HT1080 (cell line): Measurements from ENCODE around the gene METTL26. TPM values are rescaled to one million over a fixed set of nuclear protein-coding genes. Genes with fewer than 3 reads are reported as not detected.

ENCODE experiments used
- DNase-seq: peaks from one replicate; pipeline ENCODE4 v3.0.0-alpha.2; 2015; ENCODE audit warnings: low read depth
- total RNA-seq: library from RNA; depleted of rRNA; stranded (reverse); fragments of >200 nt; shearing (Covaris generic); gene quantifications from 2 replicates; pipeline ENCODE4 v1.2.3, GENCODE V29; 2014

Gene METTL26
- total RNA-seq, 1 experiment from 2014 or later = 194 TPM

DNA sequence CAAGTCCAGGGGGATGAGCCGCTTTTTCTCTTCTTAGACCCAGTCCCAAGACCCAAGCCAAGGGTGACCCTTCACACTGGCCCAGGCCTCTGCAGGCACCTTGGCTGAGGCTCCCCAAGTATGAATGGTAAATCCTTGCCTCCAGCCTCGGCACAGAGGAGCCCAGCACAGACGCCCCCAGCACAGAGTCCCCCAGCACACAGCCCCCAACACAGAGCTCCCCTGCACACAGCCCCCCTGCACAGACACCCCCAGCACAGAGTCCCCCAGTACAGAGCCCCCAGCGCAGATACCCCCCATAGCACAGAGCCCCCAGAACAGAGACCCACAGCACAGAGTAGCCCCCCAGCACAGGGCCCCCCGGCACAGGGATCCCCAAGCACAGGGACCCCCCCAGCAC lies 4.5 kb upstream of the METTL26 start:
- no peak for DNase-seq

DNA sequence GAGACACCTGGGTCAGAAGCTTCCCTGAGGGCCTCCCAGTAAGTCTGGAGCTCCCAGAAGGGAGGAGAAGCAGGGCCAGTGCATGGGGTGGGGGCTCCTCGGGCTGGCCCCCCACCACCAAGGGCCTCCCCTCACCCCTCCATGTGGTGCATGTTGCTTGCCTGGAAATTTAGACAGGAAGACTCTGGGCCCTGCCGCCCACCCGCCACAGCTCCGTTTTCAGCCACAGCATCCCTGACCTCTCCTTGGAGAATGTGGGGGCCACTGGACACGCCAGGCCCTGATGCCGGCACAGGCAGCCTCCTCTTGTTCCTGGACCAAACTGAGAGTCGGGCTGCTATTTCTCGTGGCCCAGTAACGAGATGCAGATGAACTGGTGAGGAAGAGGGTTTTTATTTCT lies 2.7 kb upstream of the METTL26 start:
- DNase-seq = no peak

DNA sequence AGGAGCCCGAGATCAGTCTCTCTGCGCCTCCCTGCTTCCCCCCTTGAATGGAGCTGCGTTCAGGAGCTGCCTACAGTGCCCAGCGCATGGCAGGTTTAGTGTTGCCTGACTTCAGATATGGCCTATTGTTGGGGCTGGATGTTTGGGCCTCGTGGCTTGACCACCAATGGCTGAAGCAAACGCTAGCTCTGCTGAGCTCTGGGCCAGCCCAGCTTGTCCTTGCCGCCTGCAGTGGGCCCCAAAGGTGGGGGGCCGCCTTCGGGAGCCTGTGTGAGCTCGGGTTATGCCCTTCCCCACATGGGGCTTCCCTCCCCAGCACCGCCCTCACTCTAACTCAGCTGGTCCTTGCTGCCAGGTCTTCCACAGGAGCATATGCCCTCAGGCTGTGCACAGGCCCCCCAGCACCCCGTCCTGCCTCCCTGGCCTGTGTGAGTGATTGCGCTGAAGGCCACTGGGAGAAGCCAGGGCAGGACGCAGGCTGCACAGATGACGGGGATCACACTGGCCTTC lies 2.0 kb upstream of the METTL26 start:
- DNase-seq = no peak

DNA sequence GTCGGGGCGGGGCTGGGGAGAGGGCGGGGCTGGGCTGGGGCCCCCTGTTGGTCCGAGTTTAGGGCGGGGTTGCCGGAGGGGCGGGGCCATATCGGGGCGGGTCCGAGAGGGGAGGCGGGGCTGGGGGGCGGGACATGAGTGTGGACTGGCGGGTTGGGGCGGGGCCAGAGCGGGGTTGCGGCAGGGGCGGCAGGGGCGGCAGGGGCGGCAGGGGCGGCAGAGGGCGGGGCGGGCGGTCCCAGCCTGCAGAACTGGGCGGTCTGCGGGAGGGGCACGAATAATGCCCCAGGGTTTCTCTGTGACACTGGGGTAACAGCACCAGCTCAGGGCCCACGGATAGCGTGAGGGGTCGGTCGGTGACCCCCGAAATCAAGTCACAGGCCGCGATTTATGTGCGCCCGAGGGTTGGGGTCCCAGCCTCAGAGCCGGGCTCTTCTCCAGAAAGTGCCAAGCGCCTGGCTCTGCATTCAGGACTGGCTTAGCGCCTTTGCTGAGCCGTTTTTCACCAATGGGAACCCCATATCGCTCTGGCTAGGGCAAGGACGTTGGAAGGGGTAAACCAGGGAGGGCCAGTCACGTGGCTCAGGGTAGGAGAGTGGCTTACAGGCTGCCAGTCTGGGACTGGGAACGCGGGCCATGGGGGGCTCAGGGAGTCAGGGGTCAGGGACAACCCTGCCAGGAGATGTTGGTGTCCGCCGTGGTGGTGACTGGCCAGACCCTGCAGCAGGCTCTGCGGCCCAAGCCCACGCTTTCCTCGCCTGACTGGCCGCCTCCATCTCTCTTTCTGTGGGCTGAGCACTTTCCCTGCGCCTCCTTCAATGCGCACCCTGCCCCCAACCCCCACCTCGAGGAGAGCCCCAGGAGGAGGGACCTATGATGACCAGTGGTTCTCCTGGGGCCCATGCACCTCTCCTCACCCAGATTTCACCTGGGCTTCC lies 1.2 kb upstream of the METTL26 start:
- DNase-seq = no peak

DNA sequence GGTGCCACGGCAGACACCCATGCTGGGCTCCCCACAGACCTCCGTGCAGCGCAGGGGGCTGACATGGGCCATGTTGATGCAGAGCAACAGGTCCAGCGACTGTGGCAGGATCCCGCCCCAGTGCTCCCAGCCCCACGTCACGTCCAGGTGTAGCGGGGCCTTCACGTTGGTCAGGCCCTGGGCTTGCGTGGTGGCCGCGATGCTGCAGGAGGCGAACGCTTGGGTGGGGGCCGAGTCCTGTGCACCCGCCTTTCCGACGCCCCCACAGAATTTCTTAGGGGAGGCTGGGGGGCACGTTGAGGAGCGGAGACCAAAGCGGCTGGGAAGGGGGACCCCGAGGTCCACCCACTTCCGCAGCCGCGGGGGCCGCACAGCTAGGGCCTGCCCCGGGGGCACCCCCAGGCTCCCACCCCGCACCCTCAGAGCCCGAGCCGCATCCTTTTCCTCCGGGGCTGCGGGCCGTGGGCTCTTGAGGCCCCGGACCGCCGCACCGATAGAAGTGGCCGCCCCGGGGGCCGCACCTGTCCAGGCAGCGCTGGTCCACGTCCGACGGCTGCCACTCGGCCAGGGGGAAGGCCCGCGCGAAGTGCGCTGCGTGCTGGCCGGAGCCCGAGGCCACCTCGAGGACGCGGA lies 416 bp downstream of the METTL26 start:
- no peak for DNase-seq

DNA sequence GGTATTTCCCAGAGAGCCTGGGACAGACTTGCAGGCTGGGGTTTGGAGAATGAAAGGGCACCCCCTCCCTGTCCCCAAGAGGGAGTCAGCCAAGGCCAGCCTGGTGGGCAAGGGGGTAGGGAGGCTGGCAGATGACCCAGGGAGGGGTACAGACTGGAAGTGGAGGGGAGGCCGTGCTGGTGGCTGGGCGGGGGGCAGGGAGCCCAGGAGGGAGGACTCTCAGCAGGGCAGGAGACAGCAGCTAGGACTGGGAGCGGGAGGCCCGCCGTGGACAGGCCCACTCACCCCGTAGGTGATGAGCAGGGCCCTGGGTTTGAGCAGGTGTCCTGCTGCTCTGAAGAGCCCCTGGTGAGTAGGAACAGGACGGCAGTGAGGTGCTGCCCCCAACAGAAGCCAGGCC lies 1.1 kb downstream of the METTL26 start:
- DNase-seq = no peak

DNA sequence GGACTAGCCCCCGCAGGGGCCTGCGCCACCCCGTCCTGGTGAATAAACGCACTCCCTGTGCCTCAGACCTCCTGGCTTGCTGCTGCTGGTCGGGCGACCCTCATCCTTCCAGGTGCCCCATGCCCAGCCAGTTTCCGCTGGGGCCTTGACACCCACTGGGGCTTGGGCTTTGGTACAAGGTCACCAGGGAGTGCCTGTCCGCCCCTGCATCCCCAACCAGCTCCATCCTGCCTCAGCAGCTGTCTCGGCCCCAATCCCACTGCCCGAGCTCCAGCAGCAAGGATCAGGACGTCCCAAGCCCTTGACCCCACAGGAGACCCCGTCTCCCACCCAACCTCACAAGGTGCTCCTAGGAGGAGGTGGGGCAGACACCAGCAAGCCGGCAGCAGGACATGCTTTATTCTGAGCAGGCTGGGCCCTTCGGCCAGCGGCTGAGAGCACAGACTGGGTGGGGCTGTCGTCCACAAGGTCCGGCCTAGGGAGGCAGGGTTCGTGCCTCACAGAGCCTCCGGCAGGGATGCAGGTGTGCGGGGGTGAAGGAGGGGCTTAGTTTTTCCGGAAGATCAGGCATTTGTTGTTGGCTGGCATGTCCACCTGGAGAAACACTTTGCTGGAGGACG lies 1.9 kb downstream of the METTL26 start:
- no peak for DNase-seq

DNA sequence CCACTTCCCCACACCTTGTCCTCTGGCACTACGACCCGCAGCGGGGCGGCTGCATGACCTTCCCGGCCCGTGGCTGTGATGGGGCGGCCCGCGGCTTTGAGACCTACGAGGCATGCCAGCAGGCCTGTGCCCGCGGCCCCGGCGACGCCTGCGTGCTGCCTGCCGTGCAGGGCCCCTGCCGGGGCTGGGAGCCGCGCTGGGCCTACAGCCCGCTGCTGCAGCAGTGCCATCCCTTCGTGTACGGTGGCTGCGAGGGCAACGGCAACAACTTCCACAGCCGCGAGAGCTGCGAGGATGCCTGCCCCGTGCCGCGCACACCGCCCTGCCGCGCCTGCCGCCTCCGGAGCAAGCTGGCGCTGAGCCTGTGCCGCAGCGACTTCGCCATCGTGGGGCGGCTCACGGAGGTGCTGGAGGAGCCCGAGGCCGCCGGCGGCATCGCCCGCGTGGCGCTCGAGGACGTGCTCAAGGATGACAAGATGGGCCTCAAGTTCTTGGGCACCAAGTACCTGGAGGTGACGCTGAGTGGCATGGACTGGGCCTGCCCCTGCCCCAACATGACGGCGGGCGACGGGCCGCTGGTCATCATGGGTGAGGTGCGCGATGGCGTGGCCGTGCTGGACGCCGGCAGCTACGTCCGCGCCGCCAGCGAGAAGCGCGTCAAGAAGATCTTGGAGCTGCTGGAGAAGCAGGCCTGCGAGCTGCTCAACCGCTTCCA lies 2.6 kb downstream of the METTL26 start:
- no peak for DNase-seq

DNA sequence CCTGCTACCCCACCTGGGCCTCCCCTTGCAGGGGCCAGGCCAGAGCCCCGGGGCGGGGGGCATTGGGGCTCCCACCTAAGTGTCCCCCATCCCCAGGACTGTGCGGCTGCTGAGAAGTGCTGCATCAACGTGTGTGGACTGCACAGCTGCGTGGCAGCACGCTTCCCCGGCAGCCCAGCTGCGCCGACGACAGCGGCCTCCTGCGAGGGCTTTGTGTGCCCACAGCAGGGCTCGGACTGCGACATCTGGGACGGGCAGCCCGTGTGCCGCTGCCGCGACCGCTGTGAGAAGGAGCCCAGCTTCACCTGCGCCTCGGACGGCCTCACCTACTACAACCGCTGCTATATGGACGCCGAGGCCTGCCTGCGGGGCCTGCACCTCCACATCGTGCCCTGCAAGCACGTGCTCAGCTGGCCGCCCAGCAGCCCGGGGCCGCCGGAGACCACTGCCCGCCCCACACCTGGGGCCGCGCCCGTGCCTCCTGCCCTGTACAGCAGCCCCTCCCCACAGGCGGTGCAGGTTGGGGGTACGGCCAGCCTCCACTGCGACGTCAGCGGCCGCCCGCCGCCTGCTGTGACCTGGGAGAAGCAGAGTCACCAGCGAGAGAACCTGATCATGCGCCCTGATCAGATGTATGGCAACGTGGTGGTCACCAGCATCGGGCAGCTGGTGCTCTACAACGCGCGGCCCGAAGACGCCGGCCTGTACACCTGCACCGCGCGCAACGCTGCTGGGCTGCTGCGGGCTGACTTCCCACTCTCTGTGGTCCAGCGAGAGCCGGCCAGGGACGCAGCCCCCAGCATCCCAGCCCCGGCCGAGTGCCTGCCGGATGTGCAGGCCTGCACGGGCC lies 3.4 kb downstream of the METTL26 start:
- DNase-seq = no peak

DNA sequence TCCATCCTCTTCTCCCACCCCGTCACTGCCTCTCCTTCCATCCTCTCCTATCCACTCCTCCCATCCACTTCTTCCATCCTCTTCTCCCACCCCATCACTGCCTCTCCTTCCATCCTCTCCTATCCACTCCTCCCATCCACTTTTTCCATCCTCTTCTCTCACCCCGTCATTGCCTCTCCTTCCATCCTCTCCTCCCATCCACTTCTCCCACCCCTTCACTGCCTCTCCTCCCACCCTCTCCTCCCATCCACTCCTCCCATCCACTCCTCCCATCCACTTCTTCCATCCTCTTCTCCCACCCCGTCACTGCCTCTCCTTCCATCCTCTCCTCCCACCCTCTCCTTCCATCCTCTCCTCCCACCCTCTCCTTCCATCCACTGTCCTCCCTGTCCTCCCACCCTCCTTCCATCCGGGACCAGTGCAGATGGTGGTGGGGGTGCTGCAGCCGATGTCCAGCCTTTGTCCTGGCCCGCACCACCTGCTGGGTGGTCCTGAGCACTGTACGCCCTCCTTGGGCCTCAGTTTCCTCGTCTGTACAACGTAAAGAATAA lies 4.2 kb downstream of the METTL26 start:
- no peak for DNase-seq

DNA sequence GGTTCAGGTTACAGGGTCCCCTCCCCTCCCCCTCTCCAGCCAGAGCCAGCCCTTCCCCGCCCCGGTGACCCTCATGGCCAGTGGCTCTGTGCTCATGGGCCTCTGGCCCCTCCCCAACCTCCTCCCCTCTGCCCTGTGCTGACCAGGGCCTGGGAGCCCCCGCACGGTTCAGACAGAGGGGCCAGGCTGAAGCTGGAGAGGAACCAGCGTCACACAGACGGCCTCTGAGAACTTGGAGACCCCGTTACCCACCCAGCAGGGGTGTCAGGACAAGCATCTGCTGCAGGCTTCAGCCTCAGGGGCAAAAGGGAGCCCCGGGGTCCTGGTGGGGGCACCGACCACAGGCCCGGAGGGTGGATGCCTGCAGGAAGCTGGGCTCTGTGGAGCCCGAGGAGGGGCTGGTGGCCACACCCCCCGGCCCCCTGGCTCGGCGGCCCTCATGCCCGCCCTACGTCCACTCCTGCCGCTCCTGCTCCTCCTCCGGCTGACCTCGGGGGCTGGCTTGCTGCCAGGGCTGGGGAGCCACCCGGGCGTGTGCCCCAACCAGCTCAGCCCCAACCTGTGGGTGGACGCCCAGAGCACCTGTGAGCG lies 5.2 kb downstream of the METTL26 start, which contains the start of gene WFIKKN1:
Gene WFIKKN1 (plus strand): TSS at position 171 of the 591 bp plus-strand sequence. CDS start 269 bp downstream, at position 440.
- no peak for DNase-seq

DNA sequence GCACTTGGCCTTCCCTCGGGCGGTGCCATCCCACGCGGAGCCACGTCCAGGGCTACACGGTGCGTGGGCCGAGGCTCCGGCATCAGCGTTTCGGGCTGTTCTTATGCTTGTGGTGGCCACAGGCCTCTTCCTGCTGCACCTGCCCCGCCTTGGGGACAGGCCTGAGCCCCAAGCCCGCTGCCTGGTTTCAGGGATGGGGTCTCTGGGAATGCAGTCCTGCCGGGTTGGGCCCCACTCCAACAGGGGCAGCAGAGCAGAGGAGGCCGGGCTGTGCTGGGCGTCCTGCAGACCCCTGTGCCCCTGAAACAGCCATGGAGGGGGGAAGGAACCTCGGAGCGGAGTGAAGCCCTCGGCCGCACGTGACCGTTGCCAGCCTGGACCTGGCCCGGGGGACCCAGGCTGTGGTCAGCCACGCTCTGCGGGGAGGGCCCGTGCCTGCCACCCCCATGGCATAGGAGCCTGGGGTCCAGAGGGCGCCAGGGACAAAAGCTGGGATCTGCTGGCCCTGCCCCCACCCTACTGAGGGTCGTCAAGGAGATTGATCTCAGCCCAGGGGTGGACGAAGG lies 5.8 kb downstream of the METTL26 start:
- DNase-seq = no peak

DNA sequence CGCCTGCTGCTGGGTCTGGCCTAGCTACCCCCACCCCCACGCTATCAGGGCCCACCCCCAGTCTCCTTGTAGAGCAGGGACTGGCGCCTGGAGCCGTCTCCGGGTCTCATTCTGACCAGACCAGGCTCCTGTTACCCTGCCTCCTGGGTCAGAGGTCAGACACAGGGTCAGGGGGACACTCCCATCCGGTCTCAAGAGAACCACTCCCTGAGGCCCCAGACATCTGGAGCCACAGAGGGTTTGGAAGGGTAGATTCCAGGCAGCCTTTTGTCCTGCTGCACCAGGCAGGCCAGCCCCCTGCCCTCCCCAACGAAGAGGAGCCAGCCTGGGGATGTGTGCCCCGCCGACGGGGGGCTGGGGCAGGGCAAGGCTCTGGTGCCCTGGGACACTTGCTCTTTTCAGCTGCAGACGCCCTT lies 6.3 kb downstream of the METTL26 start:
- DNase-seq = no peak

DNA sequence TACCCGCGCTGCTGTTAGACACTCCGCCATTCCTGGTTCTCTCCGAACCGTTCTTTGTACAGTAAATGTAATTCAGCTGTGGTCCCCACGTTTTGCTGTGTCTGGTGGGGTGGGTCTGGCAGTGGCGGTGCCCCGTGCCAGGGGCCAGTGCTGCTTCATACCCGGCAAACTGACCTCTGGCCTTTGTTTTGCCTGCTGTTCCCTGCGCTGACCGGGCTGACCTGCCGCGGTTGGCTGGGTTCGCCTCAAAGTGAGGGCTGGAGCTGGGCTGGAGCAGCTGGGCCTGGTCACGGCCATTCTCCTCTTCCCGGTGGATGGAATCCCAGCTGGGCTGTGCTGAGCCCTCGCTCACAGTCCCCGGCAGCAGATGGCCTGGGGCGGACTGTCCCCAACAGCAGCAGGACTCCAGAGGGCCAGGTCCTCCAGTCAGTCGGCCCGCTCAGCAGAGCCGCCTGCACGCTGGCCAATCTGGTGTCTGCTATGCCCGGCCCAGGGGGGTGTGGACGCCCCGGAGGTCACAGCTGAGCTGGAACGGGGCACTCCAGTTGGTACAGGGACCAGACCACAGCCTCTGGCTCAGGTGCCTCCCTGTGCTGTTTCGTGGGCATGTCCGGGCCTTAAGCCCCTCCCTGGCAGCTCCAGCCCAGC lies 6.8 kb downstream of the METTL26 start:
- DNase-seq = no peak

DNA sequence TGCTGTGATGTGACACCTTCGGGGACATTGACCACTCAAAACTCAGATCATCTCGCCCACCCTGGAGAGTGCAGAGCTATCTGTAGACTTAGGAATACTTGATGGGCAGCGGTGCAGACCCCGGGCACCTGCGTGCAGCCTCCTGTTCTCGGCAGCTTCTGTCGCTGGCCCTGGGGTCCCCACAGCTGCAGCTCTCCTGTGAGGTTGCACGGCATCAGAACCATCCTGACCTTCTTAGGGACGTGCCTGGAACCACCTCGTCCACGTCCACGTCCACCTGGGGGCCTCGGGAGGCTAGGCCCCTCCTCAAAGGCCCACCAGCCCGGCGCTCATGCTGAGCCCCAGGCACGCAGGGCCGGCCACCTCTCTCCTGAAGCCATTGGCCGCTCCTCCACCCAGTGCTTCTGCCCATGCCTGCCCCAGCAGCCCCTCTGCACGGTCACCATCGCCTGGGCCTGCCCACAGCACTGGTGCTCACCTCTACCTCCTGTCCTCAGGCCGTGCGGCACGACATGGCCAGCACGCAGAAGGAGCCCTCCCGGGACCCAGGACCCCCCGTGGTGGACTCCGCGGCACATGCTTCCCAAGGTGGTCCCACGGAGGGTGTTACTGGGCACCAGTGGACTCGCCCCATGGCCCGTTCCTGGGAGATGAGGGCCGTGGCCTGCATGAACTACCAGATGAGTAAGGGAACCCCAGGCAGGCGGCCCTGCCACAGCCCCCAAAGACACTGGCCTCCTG lies 7.6 kb downstream of the METTL26 start:
- DNase-seq = no peak

DNA sequence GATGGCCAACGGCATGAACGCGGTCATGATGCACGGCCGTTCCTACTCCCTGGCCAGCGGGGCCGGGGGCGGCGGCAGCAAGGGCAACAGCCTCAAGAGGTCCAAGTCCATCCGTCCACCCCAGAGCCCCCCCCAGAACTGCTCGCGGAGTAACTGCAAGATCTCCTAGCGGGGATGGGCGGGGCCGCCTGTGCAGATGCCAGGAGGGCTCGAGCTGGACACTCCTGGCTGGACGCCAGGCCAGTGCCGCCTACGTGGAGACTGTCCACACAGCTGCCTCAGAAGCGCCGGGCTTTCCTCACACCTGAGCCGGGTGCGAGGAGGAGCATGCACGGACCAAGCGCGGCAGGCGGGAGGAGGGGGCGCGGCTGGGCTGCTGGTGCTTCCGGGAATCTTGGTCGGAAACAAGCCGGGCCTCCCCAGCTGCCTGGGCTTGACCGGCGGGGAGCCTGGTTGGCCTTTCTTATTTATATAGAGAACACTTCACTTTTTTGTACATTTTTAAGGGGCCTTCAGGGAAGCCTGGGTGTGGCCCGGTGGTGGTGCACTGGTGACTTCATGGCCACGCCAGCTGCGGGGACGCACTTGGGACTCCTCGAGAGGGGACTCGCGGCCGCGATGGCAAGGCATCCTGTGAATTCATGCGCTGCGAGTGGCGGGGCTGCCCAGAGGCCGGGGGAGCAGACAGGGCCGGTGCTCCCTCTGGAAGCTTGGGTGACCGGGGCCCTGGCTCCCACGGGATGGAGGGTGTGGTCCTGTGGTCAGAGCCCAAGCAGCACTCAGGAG lies 8.5 kb downstream of the METTL26 start:
- no peak for DNase-seq

DNA sequence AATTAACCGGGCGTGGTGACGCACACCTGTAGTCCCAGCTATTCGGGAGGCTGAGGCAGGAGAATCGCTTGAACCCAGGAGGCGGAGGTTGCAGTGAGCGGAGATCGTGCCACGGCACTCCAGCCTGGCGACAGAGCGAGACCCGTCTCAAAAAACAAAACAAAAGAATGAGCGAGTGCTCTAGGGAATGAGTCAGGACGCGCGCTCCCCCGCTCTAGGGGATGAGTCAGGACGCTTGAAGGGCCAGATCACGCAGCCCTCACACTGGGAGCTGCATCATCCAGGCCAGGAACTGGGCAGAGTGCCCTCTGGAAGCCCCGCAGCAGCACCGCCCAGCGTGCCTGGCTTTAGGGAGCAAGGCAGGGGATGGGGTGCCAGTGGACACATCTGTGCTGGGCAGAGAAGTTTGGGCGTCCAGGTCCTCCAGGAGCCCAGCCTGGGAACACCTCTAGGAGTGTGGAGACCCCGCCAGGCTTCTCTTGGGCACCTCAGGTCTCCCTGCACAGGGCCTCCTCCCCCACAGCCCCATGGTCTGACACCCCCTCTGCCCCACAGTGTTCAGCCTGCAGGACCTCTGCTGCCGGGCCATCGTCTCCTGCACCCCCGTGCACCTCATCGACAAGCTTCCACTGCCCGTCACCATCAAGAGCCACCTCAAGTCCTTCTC lies 9.2 kb downstream of the METTL26 start:
- DNase-seq = peak; percentile 96
